Astrocyte of the cerebellum (primary cell): ENCODE results near the gene AMBN.
A peak's percentile ranks its signal among the peaks of the same experiment; 100 is the strongest.

Experiments used
- DNase-seq: peaks from one replicate; pipeline ENCODE4 v3.0.0-alpha.2; 2011; ENCODE audit warnings: low read depth
- H3K4me3 ChIP-seq: 2 replicates; pipeline ENCODE4 v1.5.1; 2011; ENCODE audit warnings: mild to moderate bottlenecking, low read depth, low read length, moderate library complexity
- in situ Hi-C: cut with HindIII; loops from 2 replicates; pipeline ENCODE4 v1.10.0; 2017; ENCODE audit warnings: low sequenced_read_pairs
- TF ChIP-seq, protein P1 (sequence below): IDR thresholded peaks from 2 replicates; pipeline ENCODE4 v1.5.1; 2012; ENCODE audit warnings: low read length, low read depth, moderate library complexity, mild to moderate bottlenecking; ENCODE audit errors: missing control alignments

AMBN gene, protein sequence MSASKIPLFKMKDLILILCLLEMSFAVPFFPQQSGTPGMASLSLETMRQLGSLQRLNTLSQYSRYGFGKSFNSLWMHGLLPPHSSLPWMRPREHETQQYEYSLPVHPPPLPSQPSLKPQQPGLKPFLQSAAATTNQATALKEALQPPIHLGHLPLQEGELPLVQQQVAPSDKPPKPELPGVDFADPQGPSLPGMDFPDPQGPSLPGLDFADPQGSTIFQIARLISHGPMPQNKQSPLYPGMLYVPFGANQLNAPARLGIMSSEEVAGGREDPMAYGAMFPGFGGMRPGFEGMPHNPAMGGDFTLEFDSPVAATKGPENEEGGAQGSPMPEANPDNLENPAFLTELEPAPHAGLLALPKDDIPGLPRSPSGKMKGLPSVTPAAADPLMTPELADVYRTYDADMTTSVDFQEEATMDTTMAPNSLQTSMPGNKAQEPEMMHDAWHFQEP

DNA sequence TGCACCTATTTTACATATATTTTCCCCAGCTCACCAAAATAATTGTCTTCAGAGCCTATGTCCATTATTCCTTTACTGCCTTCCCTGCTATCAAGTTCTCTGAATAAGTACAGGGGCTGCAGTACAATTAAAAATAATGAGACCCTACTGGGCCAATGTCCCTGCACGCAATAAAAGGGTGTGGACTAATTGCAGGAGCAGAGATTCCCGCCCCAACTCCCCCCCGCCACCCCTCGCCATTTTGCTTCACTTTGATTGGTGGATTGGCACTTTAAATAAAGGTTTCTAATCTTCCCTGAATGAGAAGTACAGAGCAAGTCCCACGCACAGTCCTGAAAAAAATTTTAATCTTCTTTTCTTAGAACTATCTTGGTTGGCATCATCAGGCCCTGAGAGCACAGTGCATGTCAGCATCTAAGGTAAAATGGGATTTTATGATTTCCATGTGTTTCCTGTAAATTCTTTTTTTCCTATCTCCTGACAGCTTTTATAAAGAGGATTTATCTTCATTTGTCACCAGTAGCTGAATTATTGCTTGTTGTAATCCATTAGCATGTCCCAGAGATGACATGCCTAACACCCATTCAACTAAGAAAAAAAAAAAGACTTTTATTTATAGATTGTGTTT lies at the start of gene AMBN:
AMBN (plus strand) TSS at position 302 of the 628 bp plus-strand sequence; CDS start at position 405, 103 bp downstream.
- TF ChIP-seq, protein P1, sequence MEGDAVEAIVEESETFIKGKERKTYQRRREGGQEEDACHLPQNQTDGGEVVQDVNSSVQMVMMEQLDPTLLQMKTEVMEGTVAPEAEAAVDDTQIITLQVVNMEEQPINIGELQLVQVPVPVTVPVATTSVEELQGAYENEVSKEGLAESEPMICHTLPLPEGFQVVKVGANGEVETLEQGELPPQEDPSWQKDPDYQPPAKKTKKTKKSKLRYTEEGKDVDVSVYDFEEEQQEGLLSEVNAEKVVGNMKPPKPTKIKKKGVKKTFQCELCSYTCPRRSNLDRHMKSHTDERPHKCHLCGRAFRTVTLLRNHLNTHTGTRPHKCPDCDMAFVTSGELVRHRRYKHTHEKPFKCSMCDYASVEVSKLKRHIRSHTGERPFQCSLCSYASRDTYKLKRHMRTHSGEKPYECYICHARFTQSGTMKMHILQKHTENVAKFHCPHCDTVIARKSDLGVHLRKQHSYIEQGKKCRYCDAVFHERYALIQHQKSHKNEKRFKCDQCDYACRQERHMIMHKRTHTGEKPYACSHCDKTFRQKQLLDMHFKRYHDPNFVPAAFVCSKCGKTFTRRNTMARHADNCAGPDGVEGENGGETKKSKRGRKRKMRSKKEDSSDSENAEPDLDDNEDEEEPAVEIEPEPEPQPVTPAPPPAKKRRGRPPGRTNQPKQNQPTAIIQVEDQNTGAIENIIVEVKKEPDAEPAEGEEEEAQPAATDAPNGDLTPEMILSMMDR = no peak
- no peak for DNase-seq
- H3K4me3 ChIP-seq = no peak within 1 kb of the TSS
- in situ Hi-C loops = no loop called here

DNA sequence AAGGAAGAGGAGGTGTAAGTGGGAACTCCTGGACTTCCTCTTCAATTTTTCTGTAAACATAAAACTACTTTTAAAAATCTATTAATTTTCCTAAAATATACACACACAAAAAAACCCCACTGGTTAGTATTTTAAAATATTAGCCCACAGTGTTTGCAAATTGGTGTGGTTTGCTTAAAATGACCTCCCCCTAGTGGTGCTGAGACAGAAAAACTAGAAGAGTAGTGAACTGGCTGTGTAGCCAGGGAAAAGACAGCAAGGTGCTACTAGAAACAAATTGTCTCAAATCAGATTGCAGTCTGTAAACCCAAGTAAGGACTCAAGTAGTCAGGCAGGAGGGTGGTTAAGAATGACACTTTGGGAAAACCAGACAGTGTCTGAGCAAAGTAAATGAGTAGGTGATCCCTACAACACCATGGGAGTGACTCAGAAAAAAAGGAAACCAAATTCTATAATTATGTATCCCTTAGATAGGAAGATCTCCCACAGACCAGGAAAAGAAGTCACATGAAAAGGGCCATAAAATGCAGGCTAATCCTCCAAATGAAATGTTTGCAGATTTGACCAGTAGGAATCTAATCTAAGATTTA lies 47.7 kb upstream of the AMBN start:
- no peak overlapping the region for H3K4me3 ChIP-seq
- no peak for DNase-seq
- in situ Hi-C loops = no loop called here
- TF ChIP-seq, protein P1 = peak; percentile 76

DNA sequence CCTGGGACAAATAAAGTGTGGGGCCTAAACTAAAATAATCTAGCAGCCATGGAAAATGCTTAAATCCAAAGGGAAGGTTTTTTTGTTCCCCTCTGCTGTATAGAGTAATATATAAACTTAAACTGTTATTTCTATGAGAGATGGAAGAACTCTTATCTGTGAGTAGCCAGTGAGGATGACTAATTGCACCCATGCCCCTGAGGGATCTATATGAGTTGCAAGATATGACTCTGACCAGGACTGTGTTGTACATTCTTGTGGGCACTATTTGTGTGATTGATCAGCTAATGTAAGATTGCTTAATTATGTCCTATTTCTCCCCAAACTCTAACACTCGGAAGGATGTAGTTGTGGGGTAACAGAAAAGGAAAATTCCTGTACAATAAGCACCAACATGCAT lies 35.2 kb upstream of the AMBN start:
- in situ Hi-C loops = no loop called here
- H3K4me3 ChIP-seq = no peak overlapping the region
- no peak for DNase-seq
- TF ChIP-seq, protein P1 = no peak

GRCh38 chr4:70559211-70559830 lies 32.7 kb upstream of the AMBN start:
- in situ Hi-C loops = no loop called here
- peak; percentile 23 for DNase-seq
- TF ChIP-seq, protein P1 = peak; percentile 85

DNA sequence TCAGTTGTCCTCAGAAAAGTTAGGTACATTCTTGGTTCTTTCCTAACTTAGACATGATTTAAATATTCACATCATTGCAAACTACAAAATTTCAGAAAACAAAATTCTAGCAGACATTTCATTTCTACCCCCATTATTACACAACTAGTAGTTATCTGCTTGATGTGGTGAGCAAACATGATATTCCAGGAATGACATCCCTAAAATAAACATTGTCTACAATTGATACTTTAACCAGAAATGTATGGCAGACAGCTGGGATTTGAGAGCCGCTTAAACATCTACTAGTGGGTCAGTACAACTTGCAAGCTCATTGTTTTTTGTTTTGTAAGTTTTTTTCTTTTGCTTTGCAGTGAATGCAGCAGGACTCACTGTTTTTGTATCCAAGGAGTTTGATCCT lies 32.1 kb upstream of the AMBN start:
- TF ChIP-seq, protein P1 = no peak
- no peak for DNase-seq
- H3K4me3 ChIP-seq = no peak overlapping the region
- in situ Hi-C loops = no loop called here

More at GRCh38 chr4:70559211-70559830, 32.7 kb upstream of the AMBN start:
- no peak overlapping the region for H3K4me3 ChIP-seq

DNA sequence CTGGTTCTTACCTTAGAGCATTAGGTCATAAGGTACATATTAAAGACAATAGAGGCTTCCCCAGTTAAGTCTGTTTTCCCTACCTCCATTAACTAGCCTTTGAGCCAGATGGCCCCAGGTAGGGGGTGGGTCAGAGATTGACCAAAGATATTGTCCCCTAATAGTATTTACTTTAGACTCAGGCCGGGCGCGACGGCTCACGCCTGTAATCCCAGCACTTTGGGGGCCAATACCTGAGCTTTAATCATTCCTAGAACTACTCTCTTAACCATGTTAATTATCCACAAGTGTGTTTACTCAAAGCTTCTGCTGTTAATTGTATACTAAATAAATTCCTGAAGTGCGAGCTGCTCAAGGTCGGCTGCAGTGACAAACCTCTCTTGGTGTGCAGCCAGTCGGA lies 28.0 kb upstream of the AMBN start:
- DNase-seq = no peak
- TF ChIP-seq, protein P1 = no peak
- in situ Hi-C loops = no loop called here
- H3K4me3 ChIP-seq = no peak overlapping the region
